ENCODE data around the gene CCDC192. TPM values are rescaled to one million over a fixed set of nuclear protein-coding genes. Genes with fewer than 3 reads are reported as not detected.
"Not testable (repeated sequence)": the region's sequence is repeated elsewhere in the genome, so short reads cannot be mapped to it uniquely, and the experiment has no call there.

Gene CCDC192
- total and polyA plus RNA-seq, 2 donors (not counting 3 experiments of a cell fraction or from before 2014, with no cell fraction given) = not detected

DNA sequence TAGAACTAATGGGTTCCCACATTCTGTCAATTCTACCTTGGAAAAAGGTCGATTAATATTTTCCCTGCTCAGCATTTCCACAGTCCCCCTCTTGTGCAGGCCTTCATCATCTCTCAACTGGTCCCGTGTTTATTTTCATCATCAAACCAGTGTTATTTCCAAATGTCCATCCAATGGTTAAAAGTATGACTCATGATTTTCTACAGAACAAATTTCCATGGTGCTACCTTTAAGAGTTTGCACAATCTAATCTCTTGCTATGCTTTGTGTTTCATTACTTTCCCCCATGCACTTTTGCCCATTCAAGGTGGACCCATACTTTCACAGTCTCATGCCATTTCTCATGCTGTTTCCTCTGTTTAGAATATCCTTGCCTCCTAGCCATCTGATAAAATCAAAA, 143.7 kb downstream of the CCDC192 start:
- Histone ChIP-seq H2AFZ (ENCODE audit: low read depth, low read length) (no peak overlapping the region), H3K27ac (ENCODE audit: insufficient read depth, low read depth, low read length) (no peak overlapping the region), H3K4me1 (ENCODE audit: control insufficient read depth, extremely low read depth, insufficient read depth, low read length) (no peaks in the 10 kb centered on the region), H3K9me1 (replicated peaks; ENCODE audit: control insufficient read depth, extremely low read depth, insufficient read depth, low read length) (no peaks in the 10 kb centered on the region), H4K20me1 (replicated peaks; ENCODE audit: control insufficient read depth, extremely low read depth, insufficient read depth, low read length) (no peaks in the 10 kb centered on the region), H3K9me3 (replicated peaks; ENCODE audit: control insufficient read depth, insufficient read depth, low read length) (no peaks in the 10 kb centered on the region), H3K79me2 (ENCODE audit: control insufficient read depth, insufficient read depth, low read length) (no peaks in the 10 kb centered on the region), H3K4me2 (ENCODE audit: insufficient read depth, low read length) (no peak overlapping the region), H3K36me3 (ENCODE audit: control insufficient read depth in 2 of 2, extremely low read depth in 1 of 2, insufficient read depth in 2 of 2, low read length in 2 of 2) (no peaks in the 10 kb centered on the region), H3K27me3 (ENCODE audit: control insufficient read depth in 2 of 2, insufficient read depth in 2 of 2, low read length in 2 of 2) (no peaks in the 10 kb centered on the region), H3K4me3 (replicated peaks in 1 of 3; ENCODE audit: insufficient read depth in 1 of 3, low read depth in 1 of 3, low read length in 3 of 3) (no peak overlapping the region), H3K9ac (replicated peaks; ENCODE audit: extremely low read depth, insufficient read depth, low read length) (no peak overlapping the region)
- DNase-seq (ENCODE audit: low read depth, low spot score) (no peak), FAIRE-seq (no peak)
- TF ChIP-seq JUN (IDR thresholded peaks at IDR 0.05; ENCODE audit: borderline replicate concordance, insufficient read depth, insufficient read length, low read depth) (peak; percentile 25), POLR2A (IDR thresholded peaks at IDR 0.05; ENCODE audit: low read depth, low read length) (no peak)
- intact Hi-C loops (cut with micrococcal nuclease) (no loop called here), dilution Hi-C loops (cut with MboI; ENCODE audit: extremely low pct_ligation_motif_present, low sequenced_read_pairs) (no loop called here)
- BruUV-seq (replicated peaks) = no TSS peak
- ChIA-PET CTCF (no interaction called here), POLR2A (no interaction called here)

DNA sequence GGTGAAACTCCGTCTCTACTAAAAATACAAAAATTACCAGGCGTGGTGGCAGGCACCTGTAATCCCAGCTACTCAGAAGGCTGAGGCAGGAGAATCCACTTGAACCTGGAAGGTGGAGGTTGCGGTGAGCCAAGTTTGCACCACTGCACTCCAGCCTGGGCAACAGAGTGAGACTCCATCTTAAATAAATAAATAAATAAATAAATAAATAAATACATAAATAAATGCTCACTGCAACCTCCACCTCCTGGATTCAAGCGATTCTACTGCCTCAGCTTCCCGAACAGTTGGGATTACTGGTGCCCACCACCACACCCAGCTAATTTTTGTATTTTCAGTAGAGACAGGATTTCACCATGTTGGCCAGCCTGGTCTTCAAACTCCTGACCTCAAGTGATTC, 144.4 kb downstream of the CCDC192 start:
- intact Hi-C loops (cut with micrococcal nuclease); DNase-seq (ENCODE audit: low read depth, low spot score): not testable (repeated sequence)

More for the DNA sequence above, 144.4 kb downstream of the CCDC192 start:
- H3K9me1 ChIP-seq (replicated peaks; ENCODE audit: control insufficient read depth, extremely low read depth, insufficient read depth, low read length); H3K4me3 ChIP-seq (replicated peaks in 1 of 3; ENCODE audit: insufficient read depth in 1 of 3, low read depth in 1 of 3, low read length in 3 of 3); H3K79me2 ChIP-seq (ENCODE audit: control insufficient read depth, insufficient read depth, low read length); H3K4me1 ChIP-seq (ENCODE audit: control insufficient read depth, extremely low read depth, insufficient read depth, low read length); CTCF ChIA-PET; H3K27ac ChIP-seq (ENCODE audit: insufficient read depth, low read depth, low read length); H2AFZ ChIP-seq (ENCODE audit: low read depth, low read length); H3K36me3 ChIP-seq (ENCODE audit: control insufficient read depth in 2 of 2, extremely low read depth in 1 of 2, insufficient read depth in 2 of 2, low read length in 2 of 2); H4K20me1 ChIP-seq (replicated peaks; ENCODE audit: control insufficient read depth, extremely low read depth, insufficient read depth, low read length); H3K9ac ChIP-seq (replicated peaks; ENCODE audit: extremely low read depth, insufficient read depth, low read length); H3K27me3 ChIP-seq (ENCODE audit: control insufficient read depth in 2 of 2, insufficient read depth in 2 of 2, low read length in 2 of 2); H3K4me2 ChIP-seq (ENCODE audit: insufficient read depth, low read length); dilution Hi-C loops (cut with MboI; ENCODE audit: extremely low pct_ligation_motif_present, low sequenced_read_pairs); H3K9me3 ChIP-seq (replicated peaks; ENCODE audit: control insufficient read depth, insufficient read depth, low read length); FAIRE-seq; POLR2A ChIA-PET; BruUV-seq (replicated peaks): not testable (repeated sequence)

Data from endothelial cell of umbilical vein (primary cell).